H9 (cell line): Measurements from ENCODE around the gene TRAK1. TPM values are rescaled to one million over a fixed set of nuclear protein-coding genes. Genes with fewer than 3 reads are reported as not detected.
A peak's percentile ranks its signal among the peaks of the same experiment; 100 is the strongest.

Experiments used
- DNase-seq: peaks from one replicate; pipeline ENCODE4 v3.0.0-alpha.2; 2017
- H2AFZ ChIP-seq: one replicate; pipeline ENCODE4 v1.6.1; 2013; ENCODE audit warnings: mild to moderate bottlenecking, low read length, control low read depth, moderate library complexity
- H2AK5ac ChIP-seq: 2 replicates; pipeline ENCODE4 v1.6.1; 2013; ENCODE audit warnings: low read length, control low read depth, mixed read lengths; ENCODE audit not compliant: insufficient read length
- H2BK120ac ChIP-seq: one replicate; pipeline ENCODE4 v1.6.1; 2013; ENCODE audit warnings: low read depth, mild to moderate bottlenecking, low read length, control low read depth, inconsistent platforms; ENCODE audit not compliant: poor library complexity, severe bottlenecking
- H2BK12ac ChIP-seq: 2 replicates; pipeline ENCODE4 v1.6.1; 2013; ENCODE audit warnings: low read length, control low read depth, mixed read lengths, low read depth; ENCODE audit not compliant: insufficient read length
- H2BK15ac ChIP-seq: 2 replicates; pipeline ENCODE4 v1.6.1; 2013; ENCODE audit warnings: low read depth, low read length, control low read depth
- H2BK20ac ChIP-seq: one replicate; pipeline ENCODE4 v1.6.1; 2013; ENCODE audit warnings: low read depth, mild to moderate bottlenecking, low read length, control low read depth, inconsistent platforms; ENCODE audit not compliant: poor library complexity, severe bottlenecking
- H2BK5ac ChIP-seq: 2 replicates; pipeline ENCODE4 v1.6.1; 2013; ENCODE audit warnings: low read length, control low read depth, mixed read lengths; ENCODE audit not compliant: insufficient read length
- H3K14ac ChIP-seq: 2 replicates; pipeline ENCODE4 v1.6.1; 2013; ENCODE audit warnings: low read length, control low read depth; ENCODE audit not compliant: insufficient read depth
- H3K18ac ChIP-seq: 2 replicates; pipeline ENCODE4 v1.6.1; 2013; ENCODE audit warnings: low read depth, mild to moderate bottlenecking, mixed read lengths, low read length, control low read depth; ENCODE audit not compliant: insufficient read length
- H3K23ac ChIP-seq: 2 replicates; pipeline ENCODE4 v1.6.1; 2013; ENCODE audit warnings: low read length, control low read depth, mixed read lengths, low read depth; ENCODE audit not compliant: insufficient read length
- H3K23me2 ChIP-seq: 2 replicates; pipeline ENCODE4 v1.6.1; 2013; ENCODE audit warnings: low read depth, mild to moderate bottlenecking, mixed read lengths, low read length, control low read depth; ENCODE audit not compliant: insufficient read length, poor library complexity, severe bottlenecking
- H3K27ac ChIP-seq: 2 replicates; pipeline ENCODE4 v1.5.1; 2013; ENCODE audit warnings: low read length, control low read depth, mixed read lengths, low read depth; ENCODE audit not compliant: insufficient read length
- H3K27me3 ChIP-seq: 2 replicates; pipeline ENCODE4 v1.6.1; 2013; ENCODE audit warnings: low read length, control low read depth, inconsistent platforms; ENCODE audit not compliant: insufficient read depth
- H3K4ac ChIP-seq: 2 replicates; pipeline ENCODE4 v1.6.1; 2013; ENCODE audit warnings: low read depth, mild to moderate bottlenecking, control low read depth, inconsistent platforms, low read length, moderate library complexity
- H3K4me1 ChIP-seq: 2 replicates; pipeline ENCODE4 v1.6.1; 2013; ENCODE audit warnings: low read length, control low read depth, inconsistent platforms; ENCODE audit not compliant: insufficient read depth
- H3K4me2 ChIP-seq: 2 replicates; pipeline ENCODE4 v1.6.1; 2013; ENCODE audit warnings: low read length, control low read depth, mixed read lengths; ENCODE audit not compliant: insufficient read length, insufficient read depth
- H3K56ac ChIP-seq: 2 replicates; pipeline ENCODE4 v1.6.1; 2013; ENCODE audit warnings: low read depth, mild to moderate bottlenecking, mixed read lengths, low read length, control low read depth; ENCODE audit not compliant: insufficient read length
- H3K79me1 ChIP-seq: 2 replicates; pipeline ENCODE4 v1.6.1; 2013; ENCODE audit warnings: low read depth, mild to moderate bottlenecking, moderate library complexity, low read length, control low read depth, inconsistent platforms; ENCODE audit not compliant: insufficient read depth, poor library complexity, severe bottlenecking
- H3K79me2 ChIP-seq: 2 replicates; pipeline ENCODE4 v1.6.1; 2013; ENCODE audit warnings: low read length, control low read depth, inconsistent platforms; ENCODE audit not compliant: insufficient read depth
- H3K9ac ChIP-seq: 2 replicates; pipeline ENCODE4 v1.6.1; 2013; ENCODE audit warnings: low read length, control low read depth, mixed read lengths; ENCODE audit not compliant: insufficient read length; ENCODE audit errors: extremely low read depth
- H3K9me3 ChIP-seq: one replicate; pipeline ENCODE4 v1.6.1; 2013; ENCODE audit warnings: low read depth, low read length, inconsistent platforms; ENCODE audit not compliant: control insufficient read depth
- H3T11ph ChIP-seq: one replicate; pipeline ENCODE4 v1.6.1; 2013; ENCODE audit warnings: mild to moderate bottlenecking, low read length, control low read depth, inconsistent platforms
- H4K20me1 ChIP-seq: one replicate; pipeline ENCODE4 v1.6.1; 2013; ENCODE audit not compliant: control insufficient read depth, insufficient read length, insufficient read depth
- H4K5ac ChIP-seq: 2 replicates; pipeline ENCODE4 v1.6.1; 2013; ENCODE audit warnings: low read depth, mild to moderate bottlenecking, mixed read lengths, low read length, control low read depth; ENCODE audit not compliant: insufficient read length
- H4K8ac ChIP-seq: replicated peaks from 2 replicates; pipeline ENCODE4 v1.6.1; 2013; ENCODE audit warnings: low read length, control low read depth, mixed read lengths, low read depth; ENCODE audit not compliant: insufficient read length
- H4K91ac ChIP-seq: 2 replicates; pipeline ENCODE4 v1.6.1; 2013; ENCODE audit warnings: low read depth, mild to moderate bottlenecking, moderate library complexity, mixed read lengths, low read length, control low read depth; ENCODE audit not compliant: insufficient read length
- H3K27ac Mint-ChIP-seq, 3 experiments: 2 replicates in 2 of 3; 3 replicates in 1 of 3; pipeline ENCODE4 v1.8.0; 2020 to 2021; ENCODE audit warnings: mixed read lengths in 3 of 3, mild to moderate bottlenecking in 1 of 3, moderate library complexity in 1 of 3
- H3K27me3 Mint-ChIP-seq: 2 replicates; pipeline ENCODE4 v1.8.0; 2021; ENCODE audit warnings: low read depth, mild to moderate bottlenecking, moderate library complexity, mixed read lengths
- H3K36me3 Mint-ChIP-seq, 3 experiments: 2 replicates in 2 of 3; 3 replicates in 1 of 3; pipeline ENCODE4 v1.8.0; 2020 to 2021; ENCODE audit warnings: low read depth in 3 of 3, mixed read lengths in 3 of 3; ENCODE audit not compliant: insufficient read depth in 1 of 3
- H3K4me1 Mint-ChIP-seq, 2 experiments: 2 replicates each; pipeline ENCODE4 v1.8.0; 2020; ENCODE audit warnings: mixed read lengths in 2 of 2
- H3K4me3 Mint-ChIP-seq, 2 experiments: 2 replicates in 1 of 2; 3 replicates in 1 of 2; pipeline ENCODE4 v1.8.0; 2020 to 2021; ENCODE audit warnings: mild to moderate bottlenecking in 2 of 2, mixed read lengths in 2 of 2, moderate library complexity in 1 of 2
- H3K9me3 Mint-ChIP-seq, 2 experiments: 2 replicates in 1 of 2; 3 replicates in 1 of 2; pipeline ENCODE4 v1.8.0; 2020; ENCODE audit warnings: mild to moderate bottlenecking in 2 of 2, mixed read lengths in 2 of 2, moderate library complexity in 1 of 2
- CTCF ChIP-seq: fragments of 200-600 bp; sonication (generic); conservative IDR thresholded peaks from 3 replicates; pipeline ENCODE4 v1.8.0; 2021; ENCODE audit warnings: antibody characterized with exemption, mild to moderate bottlenecking
- WGBS: extraction: QIAGEN DNeasy Blood & Tissue Kit; methylation state at CpG from one replicate; pipeline ENCODE4 v1.1.7; 2013; ENCODE audit warnings: missing lambda C conversion rate, low lambda C conversion rate, mixed read lengths; ENCODE audit not compliant: insufficient read length; ENCODE audit errors: extremely low coverage; 5-methylcytosine and 5-hydroxymethylcytosine counted together
- total RNA-seq: library from RNA; stranded (reverse); gene quantifications from 2 replicates; pipeline ENCODE4 v1.2.1, GENCODE V29; 2021

Gene TRAK1
- total RNA-seq, 1 experiment from 2014 or later: 34.2 TPM

DNA sequence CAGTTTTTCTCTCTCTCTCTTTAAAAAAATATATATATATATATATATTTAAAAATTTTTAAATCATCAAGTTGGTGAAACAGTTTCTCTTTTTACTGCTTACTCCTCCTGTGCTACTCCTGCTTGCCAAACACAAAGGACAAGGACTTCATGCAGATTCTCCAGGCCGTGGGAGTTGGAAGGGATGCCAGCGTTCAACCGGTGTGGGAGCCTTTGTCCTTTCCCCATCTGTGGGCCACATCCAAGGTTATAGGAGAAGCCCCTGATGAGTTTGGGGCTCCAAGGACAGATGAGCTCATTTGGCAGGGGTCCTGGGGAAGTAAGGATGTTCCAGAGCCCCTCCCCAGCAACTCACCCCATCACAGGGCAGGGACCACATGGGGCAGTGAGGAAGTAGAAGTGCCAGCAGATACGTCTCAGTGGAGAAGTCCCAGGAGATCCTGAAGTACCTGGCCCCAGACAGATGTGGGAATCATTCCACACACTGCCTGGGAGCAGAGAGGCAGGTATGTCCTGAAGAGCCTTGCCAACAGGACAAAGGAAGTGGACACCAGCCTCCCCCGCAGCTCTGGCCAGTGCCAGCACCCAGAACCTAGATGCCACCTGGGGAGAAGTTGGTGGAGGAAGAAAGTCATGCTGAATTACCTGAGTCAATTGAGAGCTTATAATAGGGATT, 138.2 kb downstream of the TRAK1 start:
- no peak overlapping the region for H2BK15ac ChIP-seq
- no peak overlapping the region for H3K9ac ChIP-seq
- H3K79me2 ChIP-seq: no peaks in the 10 kb centered on the region
- Mint-ChIP-seq H3K4me1 (peaks cover 19 to 22% of the 10 kb centered on the region in 2 experiments), H3K36me3 (peaks cover 0 to 8% (median 6%) of the 10 kb centered on the region in 3 experiments; a peak in 2 of 7 replicates), H3K27ac (no peak overlapping the region), H3K27me3 (peaks cover 7% of the 10 kb centered on the region), H3K4me3 (no peak overlapping the region; a peak in 1 of 5 replicates), H3K9me3 (no peaks in the 10 kb centered on the region; a peak in 2 of 5 replicates)
- H3K4me1 ChIP-seq: no peaks in the 10 kb centered on the region; the same call in 1 of the 2 replicates
- H3T11ph ChIP-seq: no peak overlapping the region
- H2AK5ac ChIP-seq: no peak overlapping the region
- no peak overlapping the region for H4K5ac ChIP-seq
- H4K91ac ChIP-seq: no peak overlapping the region
- no peak overlapping the region for H3K18ac ChIP-seq
- H2BK120ac ChIP-seq: no peak overlapping the region
- no peak overlapping the region for H3K27ac ChIP-seq
- H2BK12ac ChIP-seq: peak overlapping the region; percentile 6
- H3K9me3 ChIP-seq: no peaks in the 10 kb centered on the region
- no peaks in the 10 kb centered on the region for H3K27me3 ChIP-seq
- H4K20me1 ChIP-seq: no peaks in the 10 kb centered on the region
- no peaks in the 10 kb centered on the region for H3K23me2 ChIP-seq
- H3K79me1 ChIP-seq: no peaks in the 10 kb centered on the region
- H3K4me2 ChIP-seq: no peak overlapping the region
- no peak overlapping the region for H4K8ac ChIP-seq
- no peak overlapping the region for H3K4ac ChIP-seq
- no peak for TF ChIP-seq CTCF
- no peak overlapping the region for H2BK20ac ChIP-seq
- H2BK5ac ChIP-seq: no peak overlapping the region
- WGBS: no CpG with 5 or more reads among the region's 5 CpGs
- DNase-seq: no peak
- peak overlapping the region; percentile 6; the same call in 1 of the 2 replicates for H3K14ac ChIP-seq
- H3K56ac ChIP-seq: no peak overlapping the region
- H3K23ac ChIP-seq: no peak overlapping the region
- no peak overlapping the region for H2AFZ ChIP-seq
